Activated CD8-positive, alpha-beta T cell treated with anti-CD3 and anti-CD28 coated beads for 36 hours (primary cell): Measurements from ENCODE around the gene ATE1. TPM values are rescaled to one million over a fixed set of nuclear protein-coding genes. Genes with fewer than 3 reads are reported as not detected.

ENCODE experiments used
- ATAC-seq: fragments of 200-7000 bp; cut with Tn5 transposase; one replicate; pipeline ENCODE4 v1.10.0; 2021; ENCODE audit warnings: mild to moderate bottlenecking, moderate library complexity
- CTCF ChIA-PET: fragments of 350-600 bp; sonication (Branson Sonifier 250); formaldehyde crosslinking; loops from one replicate; lab custom pipeline; 2021; ENCODE audit warnings: antibody characterized with exemption; lab: Charles Lee
- POLR2A ChIA-PET: fragments of 350-600 bp; sonication (Branson Sonifier 250); formaldehyde crosslinking; loops from one replicate; lab custom pipeline; 2021; ENCODE audit warnings: antibody characterized with exemption; lab: Charles Lee
- DNase-seq: peaks from one replicate; pipeline ENCODE4 v3.0.0-alpha.2; 2020
- H3K27ac Mint-ChIP-seq: one replicate; pipeline ENCODE4 v1.8.0; 2021; ENCODE audit warnings: mild to moderate bottlenecking, mixed read lengths
- H3K27me3 Mint-ChIP-seq: one replicate; pipeline ENCODE4 v1.8.0; 2021; ENCODE audit warnings: mixed read lengths
- H3K36me3 Mint-ChIP-seq: one replicate; pipeline ENCODE4 v1.8.0; 2021; ENCODE audit warnings: low read depth, mixed read lengths
- H3K4me1 Mint-ChIP-seq: one replicate; pipeline ENCODE4 v1.8.0; 2021; ENCODE audit warnings: low read depth, mixed read lengths
- H3K4me3 Mint-ChIP-seq: one replicate; pipeline ENCODE4 v1.8.0; 2021; ENCODE audit warnings: mild to moderate bottlenecking, moderate library complexity, mixed read lengths
- H3K9me3 Mint-ChIP-seq: one replicate; pipeline ENCODE4 v1.8.0; 2021; ENCODE audit warnings: mixed read lengths
- CTCF ChIP-seq: fragments of 200-600 bp; IDR thresholded peaks from one replicate; pipeline ENCODE4 v1.8.0; 2022; ENCODE audit warnings: antibody characterized with exemption, mild to moderate bottlenecking
- intact Hi-C: fragments of 100-400 bp; cut with micrococcal nuclease; formaldehyde crosslinking; loops from one replicate; pipeline ENCODE4 v1.10.0; 2022
- total RNA-seq, 2 experiments: library from RNA; stranded (reverse); gene quantifications; one replicate each; pipeline ENCODE4 v1.2.3, GENCODE V29; 2021

Gene ATE1
- total RNA-seq, 2 experiments from 2014 or later, result 18.0 to 19.2 TPM

GRCh38 chr10:121734589-121735045 lies 193.2 kb downstream of the ATE1 start:
- POLR2A ChIA-PET, result interaction anchor here (0.6 kb wide), 1 partner anchor 214 kb away, joined by 3 read pairs; no protein-coding TSS in a partner anchor
- DNase-seq, result peak; percentile 22
- no peak overlapping the region for H3K27ac Mint-ChIP-seq
- H3K9me3 Mint-ChIP-seq, result no peaks in the 10 kb centered on the region
- peaks cover 29% of the 10 kb centered on the region for H3K27me3 Mint-ChIP-seq
- peaks cover 14% of the 10 kb centered on the region for H3K4me1 Mint-ChIP-seq
- H3K36me3 Mint-ChIP-seq, result no peaks in the 10 kb centered on the region
- ATAC-seq, result no peak
- intact Hi-C loops, result loop anchor here (10.0 kb wide), 1 partner anchor 790 kb away; no protein-coding TSS in a partner anchor
- H3K4me3 Mint-ChIP-seq, result no peak overlapping the region
- peak; percentile 84 for TF ChIP-seq CTCF
- CTCF ChIA-PET, result interaction anchor here (0.9 to 1.4 kb wide), 6 partner anchors 8 to 786 kb away, joined by 3 to 5 read pairs (median 4); no protein-coding TSS in a partner anchor

- ATAC-seq, result no peak
- H3K9me3 Mint-ChIP-seq, result no peaks in the 10 kb centered on the region
- H3K27ac Mint-ChIP-seq, result no peak overlapping the region
- CTCF ChIA-PET, result interaction anchor here (0.6 to 1.9 kb wide), 6 partner anchors 9 to 790 kb away, joined by 3 to 5 read pairs (median 4); no protein-coding TSS in a partner anchor
- POLR2A ChIA-PET, result no interaction called here
- peaks cover 26% of the 10 kb centered on the region for H3K27me3 Mint-ChIP-seq
- H3K4me1 Mint-ChIP-seq, result peaks cover 9% of the 10 kb centered on the region
- no peak for TF ChIP-seq CTCF
- H3K36me3 Mint-ChIP-seq, result no peaks in the 10 kb centered on the region
- DNase-seq, result no peak
- H3K4me3 Mint-ChIP-seq, result no peak overlapping the region
- intact Hi-C loops, result loop anchor here (10.0 kb wide), 1 partner anchor 788 kb away; no protein-coding TSS in a partner anchor
These were observed 195.0 kb downstream of the ATE1 start for GRCh38 chr10:121732656-121733445.

- Mint-ChIP-seq H3K36me3 (no peaks in the 10 kb centered on the region), H3K4me1 (peaks cover 6% of the 10 kb centered on the region), H3K9me3 (no peaks in the 10 kb centered on the region), H3K27me3 (peaks cover 24% of the 10 kb centered on the region), H3K27ac (no peak overlapping the region), H3K4me3 (no peak overlapping the region)
- TF ChIP-seq CTCF, result no peak
- ChIA-PET CTCF (interaction anchor here (0.6 to 1.9 kb wide), 6 partner anchors 9 to 790 kb away, joined by 3 to 5 read pairs (median 4); no protein-coding TSS in a partner anchor), POLR2A (no interaction called here)
- no peak for DNase-seq
- intact Hi-C loops, result loop anchor here (10.0 kb wide), 1 partner anchor 787 kb away; no protein-coding TSS in a partner anchor
- ATAC-seq, result no peak
These were observed 195.7 kb downstream of the ATE1 start for GRCh38 chr10:121732172-121732571.

GRCh38 chr10:121724282-121724681 lies 203.5 kb downstream of the ATE1 start:
- ChIA-PET POLR2A (no interaction called here), CTCF (interaction anchor here (1.5 kb wide), 1 partner anchor 8 kb away, joined by 4 read pairs; no protein-coding TSS in a partner anchor)
- no peak for TF ChIP-seq CTCF
- intact Hi-C loops, result no loop called here
- ATAC-seq (no peak), DNase-seq (no peak)
- Mint-ChIP-seq H3K36me3 (no peaks in the 10 kb centered on the region), H3K27me3 (peaks cover 7% of the 10 kb centered on the region), H3K4me1 (no peaks in the 10 kb centered on the region), H3K9me3 (peaks cover 1% of the 10 kb centered on the region), H3K4me3 (no peak overlapping the region), H3K27ac (no peak overlapping the region)

GRCh38 chr10:121722665-121723064 lies 205.2 kb downstream of the ATE1 start:
- peaks cover 1% of the 10 kb centered on the region for H3K9me3 Mint-ChIP-seq
- ATAC-seq (no peak), DNase-seq (no peak)
- H3K27me3 Mint-ChIP-seq, result peaks cover 9% of the 10 kb centered on the region
- intact Hi-C loops, result no loop called here
- ChIA-PET POLR2A (no interaction called here), CTCF (interaction anchor here (1.5 kb wide), 1 partner anchor 10 kb away, joined by 4 read pairs; no protein-coding TSS in a partner anchor)
- no peaks in the 10 kb centered on the region for H3K4me1 Mint-ChIP-seq
- no peak for TF ChIP-seq CTCF
- H3K4me3 Mint-ChIP-seq, result no peak overlapping the region
- no peak overlapping the region for H3K27ac Mint-ChIP-seq
- H3K36me3 Mint-ChIP-seq, result no peaks in the 10 kb centered on the region
